WTC11 (cell line): Measurements from ENCODE around the gene HACE1.

ENCODE experiments used
- JUN ChIP-seq: sonication (generic); formaldehyde crosslinking; IDR thresholded peaks from 2 replicates; pipeline ENCODE4 v1.8.0; 2023; ENCODE audit warnings: mild to moderate bottlenecking, missing genetic modification reagents
- PRDM15 ChIP-seq: sonication (generic); formaldehyde crosslinking; IDR thresholded peaks from 2 replicates; pipeline ENCODE4 v1.8.0; 2022; ENCODE audit warnings: missing genetic modification reagents
- USF2 ChIP-seq: sonication (generic); formaldehyde crosslinking; IDR thresholded peaks from 2 replicates; pipeline ENCODE4 v1.8.1; 2023; ENCODE audit warnings: mild to moderate bottlenecking, missing genetic modification reagents, moderate library complexity
- TF ChIP-seq, protein P1 (sequence below): fragments of 200-600 bp; IDR thresholded peaks from 2 replicates; pipeline ENCODE4 v1.8.0; 2022; ENCODE audit warnings: antibody characterized with exemption
- TF ChIP-seq, protein P2 (sequence below): sonication (generic); formaldehyde crosslinking; IDR thresholded peaks from 2 replicates; pipeline ENCODE4 v1.8.1; 2023; ENCODE audit warnings: mild to moderate bottlenecking, missing genetic modification reagents, moderate library complexity

GRCh38 chr6:104680539-104680938, 179.2 kb downstream of the HACE1 start:
- TF ChIP-seq, protein P1, sequence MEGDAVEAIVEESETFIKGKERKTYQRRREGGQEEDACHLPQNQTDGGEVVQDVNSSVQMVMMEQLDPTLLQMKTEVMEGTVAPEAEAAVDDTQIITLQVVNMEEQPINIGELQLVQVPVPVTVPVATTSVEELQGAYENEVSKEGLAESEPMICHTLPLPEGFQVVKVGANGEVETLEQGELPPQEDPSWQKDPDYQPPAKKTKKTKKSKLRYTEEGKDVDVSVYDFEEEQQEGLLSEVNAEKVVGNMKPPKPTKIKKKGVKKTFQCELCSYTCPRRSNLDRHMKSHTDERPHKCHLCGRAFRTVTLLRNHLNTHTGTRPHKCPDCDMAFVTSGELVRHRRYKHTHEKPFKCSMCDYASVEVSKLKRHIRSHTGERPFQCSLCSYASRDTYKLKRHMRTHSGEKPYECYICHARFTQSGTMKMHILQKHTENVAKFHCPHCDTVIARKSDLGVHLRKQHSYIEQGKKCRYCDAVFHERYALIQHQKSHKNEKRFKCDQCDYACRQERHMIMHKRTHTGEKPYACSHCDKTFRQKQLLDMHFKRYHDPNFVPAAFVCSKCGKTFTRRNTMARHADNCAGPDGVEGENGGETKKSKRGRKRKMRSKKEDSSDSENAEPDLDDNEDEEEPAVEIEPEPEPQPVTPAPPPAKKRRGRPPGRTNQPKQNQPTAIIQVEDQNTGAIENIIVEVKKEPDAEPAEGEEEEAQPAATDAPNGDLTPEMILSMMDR = no peak
- no peak for TF ChIP-seq USF2 (CRISPR knock-in tag)
- no peak for TF ChIP-seq PRDM15 (CRISPR knock-in tag)
- TF ChIP-seq JUN (CRISPR knock-in tag) = no peak
- TF ChIP-seq, protein P2, sequence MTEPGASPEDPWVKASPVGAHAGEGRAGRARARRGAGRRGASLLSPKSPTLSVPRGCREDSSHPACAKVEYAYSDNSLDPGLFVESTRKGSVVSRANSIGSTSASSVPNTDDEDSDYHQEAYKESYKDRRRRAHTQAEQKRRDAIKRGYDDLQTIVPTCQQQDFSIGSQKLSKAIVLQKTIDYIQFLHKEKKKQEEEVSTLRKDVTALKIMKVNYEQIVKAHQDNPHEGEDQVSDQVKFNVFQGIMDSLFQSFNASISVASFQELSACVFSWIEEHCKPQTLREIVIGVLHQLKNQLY (CRISPR knock-in tag) = no peak
